Mucosa of rectum (tissue), 2 donors: ENCODE results near the gene PDE6H.

Experiments
- H3K27ac ChIP-seq, 2 donors: one replicate each; pipeline ENCODE4 v1.7.0; 2013; ENCODE audit warnings: inconsistent platforms in 2 of 2, low read depth in 2 of 2, low read length in 2 of 2
- H3K27me3 ChIP-seq, 2 donors: one replicate each; pipeline ENCODE4 v1.7.0; 2013; ENCODE audit warnings: low read length in 2 of 2; ENCODE audit not compliant: control insufficient read depth in 2 of 2, insufficient read depth in 2 of 2
- H3K36me3 ChIP-seq, 2 donors: one replicate each; pipeline ENCODE4 v1.7.0; 2013; ENCODE audit warnings: low read length in 2 of 2; ENCODE audit not compliant: control insufficient read depth in 2 of 2, insufficient read depth in 2 of 2
- H3K4me1 ChIP-seq, 2 donors: one replicate each; pipeline ENCODE4 v1.7.0; 2013; ENCODE audit warnings: low read length in 2 of 2, mild to moderate bottlenecking in 1 of 2; ENCODE audit not compliant: control insufficient read depth in 2 of 2, insufficient read depth in 2 of 2
- H3K4me3 ChIP-seq, 2 donors: one replicate each; pipeline ENCODE4 v1.7.0; 2013; ENCODE audit warnings: low read length in 2 of 2
- H3K9ac ChIP-seq, 2 donors: one replicate each; pipeline ENCODE4 v1.7.0; 2013; ENCODE audit warnings: low read length in 2 of 2, low read depth in 1 of 2, mild to moderate bottlenecking in 1 of 2
- H3K9me3 ChIP-seq, 2 donors: one replicate each; pipeline ENCODE4 v1.7.0; 2013; ENCODE audit warnings: low read length in 2 of 2; ENCODE audit not compliant: control insufficient read depth in 2 of 2
- donor health status: healthy.
- donor health status: Normal muscosa, but diverticular disease.

Gene PDE6H

GRCh38 chr12:14972816-14973215 is at the start of gene PDE6H:
TSS of gene PDE6H (plus strand) at chr12:14973042. CDS start at chr12:14978013, 4,971 bp downstream.
- Histone ChIP-seq H3K9ac (no peak within 1 kb of the TSS), H3K36me3 (no peaks in the 10 kb centered on the region), H3K27me3 (no peaks in the 10 kb centered on the region), H3K27ac (no peak within 1 kb of the TSS), H3K4me1 (no peaks in the 10 kb centered on the region), H3K4me3 (no peak within 1 kb of the TSS), H3K9me3 (no peaks in the 10 kb centered on the region)

- no peak overlapping the region for H3K4me3 ChIP-seq
- no peaks in the 10 kb centered on the region for H3K9me3 ChIP-seq
- H3K9ac ChIP-seq = no peak overlapping the region
- H3K27me3 ChIP-seq = no peaks in the 10 kb centered on the region
- H3K27ac ChIP-seq = no peak overlapping the region
- no peaks in the 10 kb centered on the region for H3K36me3 ChIP-seq
- peaks cover 0 to 3% of the 10 kb centered on the region in 2 donors for H3K4me1 ChIP-seq
Measured at GRCh38 chr12:14923944-14924343, 48.9 kb upstream of the PDE6H start.

- H3K4me3 ChIP-seq = no peak overlapping the region
- no peaks in the 10 kb centered on the region for H3K36me3 ChIP-seq
- no peaks in the 10 kb centered on the region for H3K9me3 ChIP-seq
- H3K9ac ChIP-seq = no peak overlapping the region
- H3K27me3 ChIP-seq = no peaks in the 10 kb centered on the region
- peaks cover 0 to 7% of the 10 kb centered on the region in 2 donors for H3K4me1 ChIP-seq
- no peak overlapping the region for H3K27ac ChIP-seq
Measured at GRCh38 chr12:14924541-14924940, 48.3 kb upstream of the PDE6H start.

GRCh38 chr12:14927267-14927666 is 45.6 kb upstream of the PDE6H start:
- H3K9me3 ChIP-seq = no peaks in the 10 kb centered on the region
- no peaks in the 10 kb centered on the region for H3K27me3 ChIP-seq
- H3K4me1 ChIP-seq = peaks cover 0 to 7% of the 10 kb centered on the region in 2 donors
- H3K4me3 ChIP-seq = no peak overlapping the region
- H3K9ac ChIP-seq = no peak overlapping the region
- no peak overlapping the region for H3K27ac ChIP-seq
- H3K36me3 ChIP-seq = no peaks in the 10 kb centered on the region

GRCh38 chr12:14928931-14929330 is 43.9 kb upstream of the PDE6H start:
- Histone ChIP-seq H3K4me1 (peaks cover 0 to 7% of the 10 kb centered on the region in 2 donors), H3K9me3 (no peaks in the 10 kb centered on the region), H3K27me3 (no peaks in the 10 kb centered on the region), H3K36me3 (no peaks in the 10 kb centered on the region), H3K27ac (no peak overlapping the region), H3K4me3 (no peak overlapping the region), H3K9ac (no peak overlapping the region)

- Histone ChIP-seq H3K27ac (no peak overlapping the region), H3K36me3 (no peaks in the 10 kb centered on the region), H3K4me1 (peaks cover 6 to 7% of the 10 kb centered on the region in 2 donors)
Measured at GRCh38 chr12:14930299-14930698, 42.5 kb upstream of the PDE6H start.

GRCh38 chr12:14931359-14931758 is 41.5 kb upstream of the PDE6H start:
- Histone ChIP-seq H3K27ac (no peak overlapping the region), H3K36me3 (no peaks in the 10 kb centered on the region), H3K4me3 (no peak overlapping the region), H3K27me3 (no peaks in the 10 kb centered on the region), H3K9me3 (no peaks in the 10 kb centered on the region), H3K9ac (no peak overlapping the region), H3K4me1 (peaks cover 7 to 8% of the 10 kb centered on the region in 2 donors)

More at GRCh38 chr12:14930299-14930698, 42.5 kb upstream of the PDE6H start:
- Histone ChIP-seq H3K4me3 (no peak overlapping the region), H3K27me3 (no peaks in the 10 kb centered on the region), H3K9ac (no peak overlapping the region), H3K9me3 (no peaks in the 10 kb centered on the region)

GRCh38 chr12:14931791-14932560 is 40.9 kb upstream of the PDE6H start:
- no peak overlapping the region for H3K27ac ChIP-seq

GRCh38 chr12:14934511-14934910 is 38.3 kb upstream of the PDE6H start:
- Histone ChIP-seq H3K27ac (peak overlapping the region in 1 of 2 donors; percentile 2), H3K4me3 (no peak overlapping the region)

More at GRCh38 chr12:14931791-14932560, 40.9 kb upstream of the PDE6H start:
- no peak overlapping the region for H3K9ac ChIP-seq
- peaks cover 7 to 8% of the 10 kb centered on the region in 2 donors for H3K4me1 ChIP-seq
- H3K36me3 ChIP-seq = no peaks in the 10 kb centered on the region
- no peak overlapping the region for H3K4me3 ChIP-seq
- no peaks in the 10 kb centered on the region for H3K9me3 ChIP-seq
- no peaks in the 10 kb centered on the region for H3K27me3 ChIP-seq

GRCh38 chr12:14935031-14935430 is 37.8 kb upstream of the PDE6H start:
- Histone ChIP-seq H3K36me3 (no peaks in the 10 kb centered on the region), H3K27me3 (no peaks in the 10 kb centered on the region), H3K9ac (no peak overlapping the region), H3K9me3 (no peaks in the 10 kb centered on the region), H3K27ac (peak overlapping the region in 1 of 2 donors; percentile 36), H3K4me3 (no peak overlapping the region), H3K4me1 (peaks cover 0 to 8% of the 10 kb centered on the region in 2 donors)

More at GRCh38 chr12:14934511-14934910, 38.3 kb upstream of the PDE6H start:
- Histone ChIP-seq H3K9ac (no peak overlapping the region), H3K9me3 (no peaks in the 10 kb centered on the region), H3K36me3 (no peaks in the 10 kb centered on the region), H3K4me1 (peaks cover 0 to 8% of the 10 kb centered on the region in 2 donors), H3K27me3 (no peaks in the 10 kb centered on the region)
